SK-N-MC (cell line): ENCODE measurements around the gene DCT.
"Not testable (repeated sequence)": the region's sequence is repeated elsewhere in the genome, so short reads cannot be mapped to it uniquely, and the experiment has no call there.

Source experiments
- DNase-seq: peaks from one replicate; pipeline ENCODE4 v3.0.0-alpha.2; 2011; ENCODE audit warnings: low read depth, low spot score
- H3K27ac ChIP-seq: fragments of 200-600 bp; sonication (generic); 2 replicates; pipeline ENCODE4 v1.5.1; 2016; ENCODE audit warnings: mixed run types
- H3K36me3 ChIP-seq: fragments of 200-600 bp; sonication (generic); 2 replicates; pipeline ENCODE4 v1.6.1; 2017; ENCODE audit warnings: antibody characterized with exemption, low read length, mixed read lengths; ENCODE audit not compliant: insufficient read depth
- H3K4me3 ChIP-seq: fragments of 200-600 bp; sonication (generic); 2 replicates; pipeline ENCODE4 v1.5.1; 2016
- H3K9ac ChIP-seq: fragments of 200-600 bp; sonication (generic); 2 replicates; pipeline ENCODE4 v1.8.0; 2017; ENCODE audit warnings: mixed run types, mixed read lengths; ENCODE audit not compliant: insufficient read length
- H3K9me3 ChIP-seq: fragments of 200-600 bp; sonication (generic); 2 replicates; pipeline ENCODE4 v1.6.1; 2017; ENCODE audit warnings: low read depth, mild to moderate bottlenecking, antibody characterized with exemption, low read length, moderate library complexity, mixed read lengths
- EZH2 ChIP-seq: fragments of 200-600 bp; sonication (generic); IDR thresholded peaks from one replicate; pipeline ENCODE4 v1.6.1; 2017; ENCODE audit warnings: antibody characterized with exemption
- FOXP2 ChIP-seq: optimal IDR thresholded peaks from 2 replicates; pipeline ENCODE3; 2011; ENCODE audit warnings: mild to moderate bottlenecking, moderate library complexity; ENCODE audit not compliant: insufficient read depth; ENCODE audit errors: extremely low read length, control extremely low read depth
- POLR2AphosphoS5 ChIP-seq: IDR thresholded peaks from 2 replicates; pipeline ENCODE4 v1.6.1; 2012; ENCODE audit warnings: mild to moderate bottlenecking, low read depth, low read length, borderline replicate concordance

The DCT gene

DNA sequence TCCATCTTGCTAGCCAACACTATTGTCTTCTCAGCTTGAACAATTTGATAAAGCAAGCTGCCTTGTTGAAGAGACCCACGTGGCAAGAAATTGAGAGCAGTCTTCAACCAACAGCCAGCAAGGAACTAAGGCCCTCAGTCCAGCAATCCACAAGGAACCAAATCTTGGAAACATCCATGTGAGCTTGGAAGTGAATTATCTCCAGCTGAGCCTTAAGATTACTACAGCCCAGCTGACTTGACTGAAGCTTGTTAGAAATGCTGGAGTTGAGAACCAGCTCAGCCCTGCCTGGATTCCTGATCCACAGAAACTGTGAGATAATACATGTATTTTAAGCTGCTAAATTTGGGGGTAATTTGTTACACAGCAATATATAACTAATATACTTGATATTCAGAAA is 26.2 kb upstream of the DCT start:
- Histone ChIP-seq H3K4me3 (no peak overlapping the region), H3K36me3 (no peaks in the 10 kb centered on the region), H3K9ac (no peak overlapping the region), H3K9me3 (no peaks in the 10 kb centered on the region), H3K27ac (no peak overlapping the region)
- no peak for DNase-seq
- no peak for TF ChIP-seq EZH2
- no peak for TF ChIP-seq POLR2AphosphoS5
- TF ChIP-seq FOXP2 = no peak

DNA sequence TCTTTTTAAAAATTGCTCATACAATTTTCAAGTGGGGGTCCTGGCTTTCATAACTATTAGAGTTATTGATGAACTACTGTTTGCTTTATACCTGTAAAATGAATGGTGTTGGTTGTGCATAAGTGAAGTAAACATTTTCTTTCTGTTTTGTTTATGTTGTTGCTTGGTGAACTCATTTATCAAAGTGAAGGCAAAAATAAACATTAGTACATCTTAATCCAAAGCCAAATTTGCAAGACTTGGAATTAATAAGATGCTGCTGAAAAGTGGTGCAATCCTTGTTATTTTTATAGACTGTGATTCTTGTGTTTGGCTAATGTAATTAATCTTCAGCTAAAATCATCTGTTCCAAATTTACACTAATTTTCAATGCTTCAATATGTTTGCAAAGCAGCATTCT is 24.4 kb upstream of the DCT start:
- no peak for DNase-seq
- Histone ChIP-seq H3K27ac (no peak overlapping the region), H3K4me3 (no peak overlapping the region), H3K36me3 (no peaks in the 10 kb centered on the region), H3K9ac (no peak overlapping the region), H3K9me3 (no peaks in the 10 kb centered on the region)
- TF ChIP-seq POLR2AphosphoS5 = no peak
- no peak for TF ChIP-seq FOXP2
- no peak for TF ChIP-seq EZH2

DNA sequence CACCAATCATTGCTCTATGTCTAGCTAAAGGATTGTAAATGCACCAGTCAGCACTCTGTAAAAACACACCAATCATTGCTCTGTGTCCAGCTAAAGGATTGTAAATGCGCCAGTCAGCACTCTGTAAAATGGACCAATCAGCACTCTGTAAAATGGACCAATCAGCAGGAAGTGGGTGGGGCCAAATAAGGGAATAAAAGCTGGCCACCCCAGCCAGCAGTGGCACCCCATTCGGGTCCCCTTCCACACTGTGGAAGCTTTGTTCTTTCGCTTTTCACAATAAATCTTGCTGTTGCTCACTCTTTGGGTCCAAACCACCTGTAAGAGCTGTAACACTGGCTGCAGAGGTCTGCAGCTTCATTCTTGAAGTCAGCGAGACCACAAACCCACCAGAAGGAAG is 19.3 kb upstream of the DCT start:
- not testable (repeated sequence) for H3K4me3 ChIP-seq, H3K27ac ChIP-seq, H3K9ac ChIP-seq, DNase-seq, H3K36me3 ChIP-seq, H3K9me3 ChIP-seq

DNA sequence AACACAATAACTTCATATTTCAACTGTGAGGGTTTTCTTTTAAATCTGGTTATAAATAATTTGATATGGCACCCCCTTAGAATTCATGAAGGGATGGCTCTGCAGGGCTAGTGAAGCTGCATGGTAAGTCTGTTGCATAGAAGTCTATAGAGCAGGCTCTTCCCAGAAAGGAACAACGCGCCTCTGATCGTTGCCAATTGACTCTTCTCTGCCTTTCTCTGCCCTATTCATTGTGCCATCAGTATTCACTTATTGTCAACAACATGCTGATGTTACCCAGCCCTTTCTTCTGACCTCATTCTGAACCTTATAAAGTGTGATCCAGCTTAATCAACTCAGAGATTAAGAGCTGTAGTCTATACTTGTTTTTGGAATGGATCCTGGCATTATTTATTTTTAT is 16.3 kb upstream of the DCT start:
- H3K4me3 ChIP-seq = no peak overlapping the region
- no peak overlapping the region for H3K27ac ChIP-seq
- no peak for DNase-seq
- H3K9ac ChIP-seq = no peak overlapping the region
- no peaks in the 10 kb centered on the region for H3K9me3 ChIP-seq
- H3K36me3 ChIP-seq = no peaks in the 10 kb centered on the region
- TF ChIP-seq FOXP2 = no peak
- no peak for TF ChIP-seq EZH2
- TF ChIP-seq POLR2AphosphoS5 = no peak

DNA sequence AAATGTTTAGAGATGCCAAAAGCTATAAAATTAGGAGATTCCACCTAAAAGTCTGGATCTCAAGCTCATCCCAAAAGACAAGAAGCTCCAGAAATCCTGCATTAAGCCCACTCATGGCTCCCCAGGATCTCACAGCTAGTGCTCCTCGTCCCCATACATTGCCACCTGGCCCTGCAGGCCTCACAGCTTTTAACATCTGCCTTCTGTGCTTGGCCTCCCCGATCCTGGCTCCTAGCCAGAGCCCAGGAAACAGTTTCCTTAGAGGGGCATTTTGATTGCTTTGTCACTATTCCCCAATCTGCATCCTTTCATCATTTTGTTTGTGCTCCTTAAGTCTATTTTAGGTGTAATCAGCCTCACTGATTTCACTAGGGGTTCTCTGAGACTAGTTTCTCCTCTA is 14.5 kb upstream of the DCT start:
- H3K36me3 ChIP-seq = no peaks in the 10 kb centered on the region
- no peak overlapping the region for H3K9ac ChIP-seq
- no peaks in the 10 kb centered on the region for H3K9me3 ChIP-seq
- H3K4me3 ChIP-seq = no peak overlapping the region
- DNase-seq = no peak
- TF ChIP-seq FOXP2 (no peak), EZH2 (no peak), POLR2AphosphoS5 (no peak)
- no peak overlapping the region for H3K27ac ChIP-seq

DNA sequence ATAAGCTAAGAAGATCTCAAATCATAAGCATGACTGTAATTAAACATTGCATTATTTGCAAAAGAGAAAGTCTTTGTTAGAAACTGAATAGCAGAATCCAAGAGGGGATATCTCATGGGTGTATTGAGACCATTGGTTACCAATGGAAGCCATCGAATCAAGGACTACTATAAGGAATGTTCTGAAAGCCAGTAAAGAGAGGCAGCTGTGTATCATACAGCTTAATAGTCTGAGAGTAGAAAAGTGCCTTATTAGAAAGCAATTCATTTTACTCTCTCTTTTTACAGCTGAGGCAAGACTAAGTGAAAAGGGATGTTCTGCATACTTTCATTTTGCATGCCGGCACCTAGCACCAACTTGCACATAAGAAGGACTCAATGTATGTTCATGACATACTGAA is 7.6 kb upstream of the DCT start:
- H3K9me3 ChIP-seq = no peaks in the 10 kb centered on the region
- H3K36me3 ChIP-seq = no peaks in the 10 kb centered on the region
- H3K9ac ChIP-seq = no peak overlapping the region
- H3K27ac ChIP-seq = no peak overlapping the region
- no peak overlapping the region for H3K4me3 ChIP-seq
- TF ChIP-seq FOXP2 (no peak), EZH2 (no peak), POLR2AphosphoS5 (no peak)
- no peak for DNase-seq

DNA sequence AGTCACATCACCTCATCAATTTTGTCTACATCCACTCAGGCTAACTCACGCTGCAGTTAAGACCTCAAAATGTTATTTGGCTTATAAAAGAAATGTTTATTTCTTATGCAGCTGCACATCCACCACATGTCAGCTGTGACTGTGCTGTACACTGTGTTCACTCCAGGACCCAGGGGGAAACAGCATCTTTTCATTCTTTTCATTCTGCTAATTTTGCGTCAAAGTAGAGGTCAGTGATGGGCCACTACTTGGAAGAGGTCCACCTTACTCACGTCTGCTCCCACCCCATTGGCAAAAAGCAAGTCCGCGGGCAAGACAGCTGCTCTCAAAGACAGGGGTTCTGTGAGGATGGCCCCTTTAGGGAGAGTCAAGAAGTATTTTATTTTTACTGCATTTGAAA is 4.5 kb upstream of the DCT start:
- Histone ChIP-seq H3K9me3 (no peaks in the 10 kb centered on the region), H3K36me3 (no peaks in the 10 kb centered on the region), H3K9ac (no peak overlapping the region), H3K4me3 (no peak overlapping the region), H3K27ac (no peak overlapping the region)
- TF ChIP-seq EZH2 = no peak
- no peak for TF ChIP-seq FOXP2
- TF ChIP-seq POLR2AphosphoS5 = no peak
- DNase-seq = no peak

DNA sequence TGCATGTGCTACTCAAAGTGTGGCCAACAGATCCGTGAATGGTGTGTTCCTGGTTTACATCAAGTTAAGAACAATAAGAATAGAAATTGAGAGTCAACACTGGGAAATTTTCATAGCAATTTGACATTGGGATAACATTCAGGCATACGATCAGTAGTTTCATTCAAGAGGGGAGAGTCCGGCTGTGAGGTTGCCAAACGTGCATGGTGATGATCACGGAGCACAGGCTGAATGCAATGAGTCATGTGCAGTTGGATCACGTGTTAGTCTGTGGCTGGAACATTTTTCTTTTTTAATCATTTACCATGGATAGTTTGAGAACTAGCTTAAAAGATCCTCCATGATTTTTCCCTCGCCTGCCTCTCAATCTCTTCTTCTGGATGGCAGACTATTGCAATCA is 2.5 kb upstream of the DCT start:
- Histone ChIP-seq H3K9ac (no peak overlapping the region), H3K9me3 (no peaks in the 10 kb centered on the region), H3K27ac (no peak overlapping the region), H3K36me3 (no peaks in the 10 kb centered on the region), H3K4me3 (no peak overlapping the region)
- TF ChIP-seq FOXP2 = no peak
- TF ChIP-seq POLR2AphosphoS5 = no peak
- no peak for TF ChIP-seq EZH2
- DNase-seq = no peak

DNA sequence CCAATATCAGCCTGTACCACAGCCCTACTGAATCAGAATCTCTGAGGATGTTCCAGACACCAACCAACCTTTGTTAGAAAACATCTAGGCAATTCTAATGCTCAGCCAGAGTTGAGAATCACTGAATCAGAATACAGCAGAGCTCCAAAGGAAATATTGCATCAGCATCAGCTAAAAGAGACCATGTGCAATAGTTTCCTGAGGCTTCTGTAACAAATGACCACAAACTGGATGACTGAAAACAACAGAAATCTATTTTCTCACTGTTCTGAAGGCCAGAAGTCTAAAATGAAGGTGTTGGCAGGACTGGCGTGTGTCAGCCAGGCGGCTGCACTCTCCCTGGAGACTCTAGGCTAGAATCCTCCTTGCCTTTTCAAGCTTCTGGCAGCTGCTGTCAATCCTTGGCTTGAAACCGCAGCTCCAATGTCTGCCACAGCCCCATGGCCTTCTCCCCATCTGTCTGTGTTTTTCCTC is 1.2 kb upstream of the DCT start:
- H3K4me3 ChIP-seq = no peak overlapping the region
- H3K9ac ChIP-seq = no peak overlapping the region
- H3K9me3 ChIP-seq = no peaks in the 10 kb centered on the region
- H3K27ac ChIP-seq = no peak overlapping the region
- TF ChIP-seq POLR2AphosphoS5 (no peak), FOXP2 (no peak), EZH2 (no peak)
- peak; percentile 12 for DNase-seq
- H3K36me3 ChIP-seq = no peaks in the 10 kb centered on the region

DNA sequence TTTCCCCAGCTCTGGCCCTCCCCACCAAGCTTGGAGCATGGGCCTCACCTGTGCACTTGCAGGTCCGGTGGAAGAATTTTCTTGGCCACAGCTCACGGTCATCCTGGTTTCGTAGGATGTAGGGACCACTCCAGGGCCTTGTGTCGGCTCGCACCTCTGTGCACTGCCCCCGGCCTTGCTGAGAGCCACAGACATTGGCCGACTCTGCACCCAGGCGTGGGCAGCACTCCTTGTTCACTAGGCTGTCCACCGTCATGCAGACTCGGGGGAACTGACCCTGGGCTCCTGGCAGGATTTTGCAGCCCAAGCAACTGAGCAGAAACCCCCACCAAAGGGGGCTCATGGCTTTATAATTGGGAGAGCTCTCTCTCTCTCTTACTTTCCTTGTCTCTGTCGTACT is 569 bp downstream of the DCT start:
- Histone ChIP-seq H3K27ac (no peak overlapping the region), H3K9me3 (no peaks in the 10 kb centered on the region), H3K4me3 (no peak overlapping the region), H3K36me3 (no peaks in the 10 kb centered on the region), H3K9ac (no peak overlapping the region)
- TF ChIP-seq POLR2AphosphoS5 (no peak), EZH2 (no peak), FOXP2 (no peak)
- DNase-seq = no peak
